ENCODE measurements around the gene CLDN22. TPM values are rescaled to one million over a fixed set of nuclear protein-coding genes. Genes with fewer than 3 reads are reported as not detected.

The CLDN22 gene
- total and polyA plus RNA-seq, 10 donors: not detected

GRCh38 chr4:183347146-183347545, 27.1 kb upstream of the CLDN22 start:
- no peaks in the 10 kb centered on the region for H3K9me3 ChIP-seq
- intact Hi-C loops (cut with DNase I; ENCODE audit: low total_unique reads): no loop called here
- H3K36me3 ChIP-seq: no peaks in the 10 kb centered on the region
- DNase-seq: peak; percentile 35
- TF ChIP-seq POLR2A (IDR thresholded peaks at IDR 0.05): no peak
- TF ChIP-seq, protein P1, sequence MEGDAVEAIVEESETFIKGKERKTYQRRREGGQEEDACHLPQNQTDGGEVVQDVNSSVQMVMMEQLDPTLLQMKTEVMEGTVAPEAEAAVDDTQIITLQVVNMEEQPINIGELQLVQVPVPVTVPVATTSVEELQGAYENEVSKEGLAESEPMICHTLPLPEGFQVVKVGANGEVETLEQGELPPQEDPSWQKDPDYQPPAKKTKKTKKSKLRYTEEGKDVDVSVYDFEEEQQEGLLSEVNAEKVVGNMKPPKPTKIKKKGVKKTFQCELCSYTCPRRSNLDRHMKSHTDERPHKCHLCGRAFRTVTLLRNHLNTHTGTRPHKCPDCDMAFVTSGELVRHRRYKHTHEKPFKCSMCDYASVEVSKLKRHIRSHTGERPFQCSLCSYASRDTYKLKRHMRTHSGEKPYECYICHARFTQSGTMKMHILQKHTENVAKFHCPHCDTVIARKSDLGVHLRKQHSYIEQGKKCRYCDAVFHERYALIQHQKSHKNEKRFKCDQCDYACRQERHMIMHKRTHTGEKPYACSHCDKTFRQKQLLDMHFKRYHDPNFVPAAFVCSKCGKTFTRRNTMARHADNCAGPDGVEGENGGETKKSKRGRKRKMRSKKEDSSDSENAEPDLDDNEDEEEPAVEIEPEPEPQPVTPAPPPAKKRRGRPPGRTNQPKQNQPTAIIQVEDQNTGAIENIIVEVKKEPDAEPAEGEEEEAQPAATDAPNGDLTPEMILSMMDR (IDR thresholded peaks at IDR 0.05 in 8 of 11, conservative IDR thresholded peaks at IDR 0.05 in 3 of 11): no peak
- TF ChIP-seq POLR2AphosphoS5 (IDR thresholded peaks at IDR 0.05): no peak
- no peak overlapping the region for H3K4me3 ChIP-seq
- H3K27me3 ChIP-seq (replicated peaks in 1 of 7): peaks cover 0 to 70% (median 0%) of the 10 kb centered on the region in 7 donors
- no peak overlapping the region for H3K27ac ChIP-seq
- WGBS, 5 donors: 85 to 93% (median 87%) methylated on average over 8 of the region's 8 CpGs
- H3K4me1 ChIP-seq: peaks cover 0 to 23% (median 8%) of the 10 kb centered on the region in 6 donors

DNA sequence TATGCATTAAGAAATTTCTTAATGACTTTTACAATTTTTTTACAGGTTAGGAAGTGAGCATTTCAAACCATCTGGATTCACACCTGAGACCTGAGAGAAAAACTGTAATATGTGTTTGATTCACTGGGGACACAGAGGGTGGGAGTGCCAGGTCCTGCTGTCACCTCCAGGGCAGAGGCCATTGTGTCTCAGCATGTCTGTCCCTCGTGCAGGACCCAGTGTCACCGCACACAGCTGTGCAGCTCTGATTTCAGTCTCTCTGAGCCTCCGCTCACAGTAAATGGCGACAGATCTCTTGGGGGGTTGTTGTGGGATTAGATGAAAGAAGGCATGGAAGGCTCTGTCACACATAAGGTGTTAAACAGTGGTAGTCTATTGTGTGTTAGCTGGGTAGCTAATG, 25.2 kb upstream of the CLDN22 start:
- intact Hi-C loops (cut with DNase I; ENCODE audit: low total_unique reads): no loop called here
- 83 to 93% (median 87%) methylated on average over 4 of the region's 4 CpGs for WGBS, 5 donors
- Histone ChIP-seq H3K9me3 (no peaks in the 10 kb centered on the region), H3K27ac (no peak overlapping the region), H3K27me3 (replicated peaks in 1 of 7) (peaks cover 0 to 61% (median 0%) of the 10 kb centered on the region in 7 donors), H3K4me1 (peaks cover 0 to 23% (median 8%) of the 10 kb centered on the region in 6 donors), H3K4me3 (no peak overlapping the region), H3K36me3 (no peaks in the 10 kb centered on the region)
- TF ChIP-seq, protein P1 (IDR thresholded peaks at IDR 0.05 in 8 of 11, conservative IDR thresholded peaks at IDR 0.05 in 3 of 11): no peak
- TF ChIP-seq POLR2AphosphoS5 (IDR thresholded peaks at IDR 0.05): no peak
- TF ChIP-seq POLR2A (IDR thresholded peaks at IDR 0.05): no peak
- peak; percentile 38 for DNase-seq

DNA sequence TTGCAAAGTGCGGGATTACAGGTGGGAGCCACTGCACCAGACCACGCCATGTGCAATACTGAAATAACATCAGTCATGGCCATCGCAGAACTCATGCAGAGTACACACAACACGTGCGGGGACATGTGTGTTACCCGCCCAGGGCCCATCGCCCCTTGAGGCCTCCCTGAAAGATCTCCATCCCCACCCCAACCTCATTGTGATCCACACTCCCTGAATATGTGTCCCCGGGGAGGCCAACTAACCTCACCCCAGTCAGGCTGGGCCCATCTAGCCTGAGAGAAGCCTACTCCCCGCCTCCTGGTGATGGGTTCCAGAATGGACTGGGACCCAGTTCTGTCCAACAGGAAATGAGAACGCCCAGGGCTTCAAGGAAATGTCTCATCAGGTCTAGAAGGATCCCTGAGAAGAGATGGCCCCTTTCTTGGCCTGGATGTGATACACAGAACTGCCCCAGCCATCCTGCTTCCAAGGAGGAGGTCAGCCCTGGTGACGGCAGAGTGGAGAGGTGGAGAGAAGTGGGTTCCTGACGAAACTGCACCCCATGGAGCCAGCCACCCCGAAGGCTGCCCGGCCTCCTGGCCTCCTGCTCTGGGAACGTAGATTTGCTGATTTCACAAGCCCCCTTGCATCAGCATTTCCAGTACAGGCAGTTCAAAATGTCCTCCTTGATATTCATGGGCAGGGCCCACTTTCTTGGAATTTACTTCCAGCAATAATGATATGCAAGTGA, 24.6 kb upstream of the CLDN22 start:
- H3K27ac ChIP-seq: no peak overlapping the region
- H3K4me3 ChIP-seq: no peak overlapping the region
- 78 to 90% (median 87%) methylated on average over 14 to 15 of the region's 15 CpGs for WGBS, 5 donors
- intact Hi-C loops (cut with DNase I; ENCODE audit: low total_unique reads): no loop called here
- peaks cover 0 to 23% (median 8%) of the 10 kb centered on the region in 6 donors for H3K4me1 ChIP-seq
- H3K36me3 ChIP-seq: no peaks in the 10 kb centered on the region
- no peaks in the 10 kb centered on the region for H3K9me3 ChIP-seq
- DNase-seq: peak; percentile 50
- peaks cover 0 to 59% (median 0%) of the 10 kb centered on the region in 7 donors for H3K27me3 ChIP-seq (replicated peaks in 1 of 7)
- TF ChIP-seq, protein P1 (IDR thresholded peaks at IDR 0.05 in 8 of 11, conservative IDR thresholded peaks at IDR 0.05 in 3 of 11): no peak
- no peak for TF ChIP-seq POLR2AphosphoS5 (IDR thresholded peaks at IDR 0.05)
- TF ChIP-seq POLR2A (IDR thresholded peaks at IDR 0.05): no peak

DNA sequence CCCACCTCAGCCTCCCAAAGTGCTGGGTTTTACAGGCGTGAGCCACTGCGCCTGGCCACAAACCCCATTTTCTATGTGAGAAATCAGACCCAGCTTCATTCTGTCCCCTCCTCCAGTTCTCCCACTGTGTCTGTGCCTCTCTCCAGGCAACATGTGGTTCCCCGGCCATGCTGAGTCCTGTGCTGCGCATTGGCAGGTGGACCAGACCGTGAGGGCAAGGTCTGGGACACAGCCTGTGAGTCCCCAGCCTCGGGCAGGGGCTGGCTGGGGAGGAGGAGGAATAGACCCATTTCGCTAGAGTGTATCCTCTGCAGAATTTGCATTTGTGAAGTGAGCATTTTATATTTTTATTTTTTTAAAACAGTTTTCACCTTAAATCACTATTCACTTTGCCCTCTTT, 23.7 kb upstream of the CLDN22 start:
- Histone ChIP-seq H3K9me3 (no peaks in the 10 kb centered on the region), H3K27ac (no peak overlapping the region), H3K4me1 (peaks cover 0 to 22% (median 5%) of the 10 kb centered on the region in 6 donors), H3K36me3 (no peaks in the 10 kb centered on the region), H3K27me3 (replicated peaks in 1 of 7) (peaks cover 0 to 56% (median 0%) of the 10 kb centered on the region in 7 donors), H3K4me3 (no peak overlapping the region)
- peak; percentile 29 for DNase-seq
- WGBS, 5 donors: 87 to 95% (median 89%) methylated on average over 7 of the region's 7 CpGs
- TF ChIP-seq POLR2AphosphoS5 (IDR thresholded peaks at IDR 0.05) (no peak), POLR2A (IDR thresholded peaks at IDR 0.05) (no peak)
- TF ChIP-seq, protein P1 (IDR thresholded peaks at IDR 0.05 in 8 of 11, conservative IDR thresholded peaks at IDR 0.05 in 3 of 11): no peak
- intact Hi-C loops (cut with DNase I; ENCODE audit: low total_unique reads): no loop called here

Data from spleen (tissue), 11 donors.